Measurements from ENCODE around the gene AGO1. TPM values are rescaled to one million over a fixed set of nuclear protein-coding genes. Genes with fewer than 3 reads are reported as not detected.

AGO1 gene
- total RNA-seq (10 to 100 TPM; 17.1 to 26.3 (median 19.6) TPM), polyA plus RNA-seq (1 to 10 TPM; 3.0 to 8.9 (median 3.9) TPM)

GRCh38 chr1:35882945-35883634, at the start of gene AGO1:
AGO1 (plus strand) TSS chr1:35883209; CDS start chr1:35883422, 213 bp downstream.
- peak within 1 kb of the TSS; percentile 94 to 100 (median 95) for H3K4me3 ChIP-seq
- H3K27me3 ChIP-seq, result no peaks in the 10 kb centered on the region
- H3K27ac ChIP-seq, result peak within 1 kb of the TSS; percentile 80 to 91 (median 84)
- intact Hi-C loops (cut with DNase I), result loop anchor here (2.0 kb wide), 1 partner anchor 48 kb away; the partner anchor contains the start of gene AGO3
- WGBS, 2 donors, result 1% methylated on average over 58 of the region's 58 CpGs
- no peaks in the 10 kb centered on the region for H3K36me3 ChIP-seq
- no peaks in the 10 kb centered on the region for H3K9me3 ChIP-seq
- H3K4me1 ChIP-seq, result peaks cover 0 to 48% (median 28%) of the 10 kb centered on the region in 4 donors
- peak; percentile 97 for DNase-seq
- TF ChIP-seq POLR2AphosphoS5 (IDR thresholded peaks at IDR 0.05) (peak; percentile 18 to 76 (median 71)), EP300 (IDR thresholded peaks at IDR 0.05) (no peak), POLR2A (IDR thresholded peaks at IDR 0.05) (peak in 1 of 2 donors; percentile 37)
- TF ChIP-seq, protein P1, sequence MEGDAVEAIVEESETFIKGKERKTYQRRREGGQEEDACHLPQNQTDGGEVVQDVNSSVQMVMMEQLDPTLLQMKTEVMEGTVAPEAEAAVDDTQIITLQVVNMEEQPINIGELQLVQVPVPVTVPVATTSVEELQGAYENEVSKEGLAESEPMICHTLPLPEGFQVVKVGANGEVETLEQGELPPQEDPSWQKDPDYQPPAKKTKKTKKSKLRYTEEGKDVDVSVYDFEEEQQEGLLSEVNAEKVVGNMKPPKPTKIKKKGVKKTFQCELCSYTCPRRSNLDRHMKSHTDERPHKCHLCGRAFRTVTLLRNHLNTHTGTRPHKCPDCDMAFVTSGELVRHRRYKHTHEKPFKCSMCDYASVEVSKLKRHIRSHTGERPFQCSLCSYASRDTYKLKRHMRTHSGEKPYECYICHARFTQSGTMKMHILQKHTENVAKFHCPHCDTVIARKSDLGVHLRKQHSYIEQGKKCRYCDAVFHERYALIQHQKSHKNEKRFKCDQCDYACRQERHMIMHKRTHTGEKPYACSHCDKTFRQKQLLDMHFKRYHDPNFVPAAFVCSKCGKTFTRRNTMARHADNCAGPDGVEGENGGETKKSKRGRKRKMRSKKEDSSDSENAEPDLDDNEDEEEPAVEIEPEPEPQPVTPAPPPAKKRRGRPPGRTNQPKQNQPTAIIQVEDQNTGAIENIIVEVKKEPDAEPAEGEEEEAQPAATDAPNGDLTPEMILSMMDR (IDR thresholded peaks at IDR 0.05), result peak; percentile 83 to 98 (median 86)

- Histone ChIP-seq H3K9me3 (no peaks in the 10 kb centered on the region), H3K4me3 (no peak overlapping the region), H3K27ac (no peak overlapping the region), H3K27me3 (no peaks in the 10 kb centered on the region), H3K36me3 (peaks cover 24 to 97% (median 55%) of the 10 kb centered on the region in 4 donors), H3K4me1 (no peaks in the 10 kb centered on the region)
- TF ChIP-seq EP300 (IDR thresholded peaks at IDR 0.05), result no peak
- TF ChIP-seq, protein P1 (IDR thresholded peaks at IDR 0.05), result no peak
- TF ChIP-seq POLR2A (IDR thresholded peaks at IDR 0.05), result no peak
- no peak for TF ChIP-seq POLR2AphosphoS5 (IDR thresholded peaks at IDR 0.05)
- WGBS, 2 donors, result 95 to 96% methylated on average over 2 of the region's 2 CpGs
- intact Hi-C loops (cut with DNase I), result no loop called here
- no peak for DNase-seq
Observed at GRCh38 chr1:35833395-35833794, 49.6 kb upstream of the AGO1 start.

DNA sequence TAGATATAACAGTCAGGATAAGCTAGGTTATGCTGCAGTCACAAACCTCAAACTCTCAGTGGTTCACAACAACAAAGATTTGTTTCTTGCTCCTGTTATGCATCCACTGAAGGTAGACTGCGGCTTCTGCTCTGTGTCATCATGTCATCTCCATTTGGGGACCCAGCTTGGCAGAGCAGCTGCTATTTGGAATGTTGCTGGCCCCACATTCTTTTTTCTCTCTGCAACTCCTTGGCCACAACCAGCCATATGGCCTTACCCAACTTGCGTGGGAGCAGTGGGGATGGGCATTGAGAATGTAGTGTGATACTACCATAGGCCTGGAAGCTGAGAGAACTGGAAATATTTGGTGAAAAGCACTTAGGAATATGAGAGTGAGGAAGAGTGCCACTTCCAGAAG, 48.8 kb upstream of the AGO1 start:
- Histone ChIP-seq H3K36me3 (peaks cover 24 to 96% (median 49%) of the 10 kb centered on the region in 4 donors), H3K27ac (no peak overlapping the region), H3K4me3 (no peak overlapping the region), H3K9me3 (no peaks in the 10 kb centered on the region), H3K4me1 (no peaks in the 10 kb centered on the region), H3K27me3 (no peaks in the 10 kb centered on the region)
- TF ChIP-seq, protein P1 (IDR thresholded peaks at IDR 0.05), result no peak
- TF ChIP-seq EP300 (IDR thresholded peaks at IDR 0.05) (no peak), POLR2AphosphoS5 (IDR thresholded peaks at IDR 0.05) (no peak), POLR2A (IDR thresholded peaks at IDR 0.05) (no peak)
- no peak for DNase-seq
- intact Hi-C loops (cut with DNase I), result no loop called here
- WGBS, 2 donors, result 94 to 98% methylated on average over 2 of the region's 2 CpGs

DNA sequence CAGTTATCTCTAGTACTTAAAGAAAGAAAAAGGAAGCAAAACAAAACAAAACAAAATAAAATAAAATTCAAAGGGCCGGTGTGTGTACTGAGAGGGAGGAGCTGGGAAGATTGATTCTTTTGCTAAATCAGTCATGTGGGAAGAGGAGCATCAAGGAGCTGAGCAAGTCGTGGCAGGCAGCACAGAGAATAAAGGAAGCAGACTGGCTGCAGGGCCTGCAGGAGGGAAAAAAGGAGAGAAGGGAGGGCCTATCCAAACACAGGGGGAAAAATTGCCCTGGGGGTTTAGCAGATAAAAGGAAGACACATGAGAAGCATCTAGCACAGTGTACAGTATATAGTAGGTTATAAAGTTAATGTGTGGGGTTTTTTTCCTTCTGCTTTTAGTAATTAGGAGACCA, 47.6 kb upstream of the AGO1 start:
- WGBS, 2 donors, result 67 to 73% methylated on average over 2 of the region's 2 CpGs
- H3K4me3 ChIP-seq, result no peak overlapping the region
- no peaks in the 10 kb centered on the region for H3K9me3 ChIP-seq
- TF ChIP-seq EP300 (IDR thresholded peaks at IDR 0.05), result no peak
- TF ChIP-seq, protein P1 (IDR thresholded peaks at IDR 0.05), result no peak
- no peak for TF ChIP-seq POLR2AphosphoS5 (IDR thresholded peaks at IDR 0.05)
- TF ChIP-seq POLR2A (IDR thresholded peaks at IDR 0.05), result no peak
- intact Hi-C loops (cut with DNase I), result no loop called here
- no peak for DNase-seq
- H3K27me3 ChIP-seq, result no peaks in the 10 kb centered on the region
- H3K36me3 ChIP-seq, result peaks cover 24 to 97% (median 52%) of the 10 kb centered on the region in 4 donors
- no peaks in the 10 kb centered on the region for H3K4me1 ChIP-seq
- no peak overlapping the region for H3K27ac ChIP-seq
